MM.1S (cell line): Measurements from ENCODE around the gene SSTR1.

Source experiments
- CTCF ChIP-seq: fragments of 300-600 bp; sonication (generic); IDR thresholded peaks from 2 replicates; pipeline ENCODE4 v1.5.1; 2016; ENCODE audit warnings: antibody characterized with exemption, low read length, mixed read lengths
- EZH2 ChIP-seq: fragments of 300-600 bp; sonication (generic); optimal IDR thresholded peaks from 2 replicates; pipeline ENCODE3; 2017; ENCODE audit warnings: low read depth, mild to moderate bottlenecking, antibody characterized with exemption, low read length, mixed read lengths

GRCh38 chr14:38248321-38249028 lies 40.8 kb downstream of the SSTR1 start:
- TF ChIP-seq CTCF (no peak), EZH2 (no peak)
